GM06990 (cell line): ENCODE data around the gene PPP4R2.

ENCODE experiments used
- DNase-seq: peaks from one replicate; pipeline ENCODE4 v3.0.0-alpha.2; 2011; ENCODE audit not compliant: insufficient read length; ENCODE audit errors: extremely low read depth
- H3K27me3 ChIP-seq: replicated peaks from 2 replicates; pipeline ENCODE4 v1.6.0; 2011; ENCODE audit warnings: low read length; ENCODE audit not compliant: control insufficient read depth, insufficient read depth
- H3K36me3 ChIP-seq: 2 replicates; pipeline ENCODE4 v1.5.1; 2011; ENCODE audit warnings: low read length; ENCODE audit not compliant: control insufficient read depth, insufficient read depth
- H3K4me3 ChIP-seq: replicated peaks from 2 replicates; pipeline ENCODE4 v1.5.1; 2011; ENCODE audit warnings: low read depth, mild to moderate bottlenecking, control low read depth, low read length
- CTCF ChIP-seq: IDR thresholded peaks from 2 replicates; pipeline ENCODE4 v1.5.1; 2011; ENCODE audit warnings: low read length, control low read depth, mild to moderate bottlenecking, inconsistent platforms; ENCODE audit not compliant: insufficient read depth, poor library complexity, severe bottlenecking

Gene PPP4R2

GRCh38 chr3:72961752-72962151 is 34.9 kb upstream of the PPP4R2 start:
- no peak overlapping the region for H3K4me3 ChIP-seq
- no peaks in the 10 kb centered on the region for H3K36me3 ChIP-seq
- TF ChIP-seq CTCF: no peak
- DNase-seq: no peak
- H3K27me3 ChIP-seq: no peaks in the 10 kb centered on the region

GRCh38 chr3:72962317-72962716 is 34.3 kb upstream of the PPP4R2 start:
- H3K27me3 ChIP-seq: no peaks in the 10 kb centered on the region
- no peak for TF ChIP-seq CTCF
- no peaks in the 10 kb centered on the region for H3K36me3 ChIP-seq
- H3K4me3 ChIP-seq: no peak overlapping the region
- no peak for DNase-seq

GRCh38 chr3:72964633-72965032 is 32.0 kb upstream of the PPP4R2 start:
- H3K27me3 ChIP-seq: no peaks in the 10 kb centered on the region
- no peaks in the 10 kb centered on the region for H3K36me3 ChIP-seq
- TF ChIP-seq CTCF: no peak
- DNase-seq: no peak
- no peak overlapping the region for H3K4me3 ChIP-seq

GRCh38 chr3:72968266-72968664 is 28.3 kb upstream of the PPP4R2 start:
- TF ChIP-seq CTCF: no peak
- DNase-seq: no peak
- Histone ChIP-seq H3K27me3 (no peaks in the 10 kb centered on the region), H3K4me3 (no peak overlapping the region), H3K36me3 (no peaks in the 10 kb centered on the region)

- no peak for DNase-seq
- Histone ChIP-seq H3K4me3 (no peak overlapping the region), H3K36me3 (no peaks in the 10 kb centered on the region), H3K27me3 (no peaks in the 10 kb centered on the region)
- no peak for TF ChIP-seq CTCF
These were observed 26.8 kb upstream of the PPP4R2 start for GRCh38 chr3:72969766-72970165.

GRCh38 chr3:72970942-72971341 is 25.7 kb upstream of the PPP4R2 start:
- TF ChIP-seq CTCF: no peak
- no peak overlapping the region for H3K4me3 ChIP-seq
- H3K27me3 ChIP-seq: no peaks in the 10 kb centered on the region
- no peak for DNase-seq
- H3K36me3 ChIP-seq: no peaks in the 10 kb centered on the region
